ENCODE results near the gene NEMP1.

The NEMP1 gene

DNA sequence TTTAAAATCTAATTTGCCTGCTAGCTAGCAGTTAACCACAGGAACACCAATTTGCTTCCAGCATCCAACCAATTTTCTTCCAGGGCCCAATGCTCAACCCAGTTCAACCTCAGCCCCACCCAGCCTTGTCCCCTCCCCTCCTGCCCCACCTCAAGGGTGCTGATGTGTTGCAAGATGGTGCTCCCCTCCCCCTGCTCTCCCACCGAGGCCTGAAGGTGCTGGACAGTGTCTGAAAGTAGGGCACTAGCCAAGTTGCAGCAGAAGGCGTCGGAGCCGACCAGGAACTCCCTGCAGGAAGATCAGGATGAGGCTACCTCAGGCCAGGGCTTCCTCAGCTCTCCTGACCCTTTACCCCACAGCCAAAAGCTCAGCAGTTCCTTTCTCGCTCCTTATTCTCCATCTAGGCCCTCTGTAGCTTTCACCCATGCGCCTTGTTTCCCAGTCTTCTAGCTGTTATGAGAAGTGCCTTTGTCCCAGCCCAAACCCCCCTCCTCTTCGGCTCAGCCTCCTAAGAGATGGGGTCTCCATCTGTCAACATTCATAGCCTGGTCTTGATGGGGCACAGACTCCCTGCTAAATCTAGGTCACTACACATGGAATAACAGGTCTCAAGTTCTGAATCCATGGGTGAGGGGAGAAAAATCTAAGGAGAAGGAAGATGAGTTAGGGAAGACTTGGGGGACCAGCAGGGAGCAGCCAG is 29.0 kb upstream of the NEMP1 start:
- no peak for DNase-seq

DNA sequence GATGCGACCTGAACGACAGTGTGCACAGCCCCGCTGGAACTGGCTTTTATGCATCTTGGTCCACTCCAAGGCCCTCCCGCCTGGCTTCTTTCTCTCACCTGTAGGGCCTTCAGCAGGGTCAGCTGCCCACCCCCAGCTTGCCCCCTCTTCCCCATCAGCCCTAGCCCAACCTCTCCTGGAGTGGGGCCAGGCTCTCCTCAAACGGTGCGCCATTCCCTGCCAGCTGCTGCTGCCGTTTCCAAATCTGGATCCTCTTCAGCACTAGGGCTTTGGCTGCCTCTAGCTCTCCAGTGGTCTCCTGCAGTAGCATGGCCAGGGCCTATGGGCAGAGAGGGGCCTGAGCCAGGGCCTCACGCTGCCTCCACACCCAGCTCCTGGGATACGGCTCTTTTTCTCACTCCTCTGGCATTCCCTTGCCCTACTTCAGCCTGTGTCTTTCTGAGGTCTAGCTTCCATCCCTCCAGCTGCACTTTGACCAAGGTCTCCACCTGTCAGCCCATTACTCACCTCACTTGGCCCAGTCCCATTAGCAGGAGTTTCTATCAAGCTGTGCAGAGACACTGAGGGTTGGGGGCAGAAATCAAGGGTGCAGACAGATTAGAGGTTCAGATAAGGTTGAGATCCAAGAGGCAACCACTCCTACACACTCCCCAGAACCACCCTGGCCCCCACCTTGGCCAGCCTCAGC is 27.6 kb upstream of the NEMP1 start:
- no peak for DNase-seq

DNA sequence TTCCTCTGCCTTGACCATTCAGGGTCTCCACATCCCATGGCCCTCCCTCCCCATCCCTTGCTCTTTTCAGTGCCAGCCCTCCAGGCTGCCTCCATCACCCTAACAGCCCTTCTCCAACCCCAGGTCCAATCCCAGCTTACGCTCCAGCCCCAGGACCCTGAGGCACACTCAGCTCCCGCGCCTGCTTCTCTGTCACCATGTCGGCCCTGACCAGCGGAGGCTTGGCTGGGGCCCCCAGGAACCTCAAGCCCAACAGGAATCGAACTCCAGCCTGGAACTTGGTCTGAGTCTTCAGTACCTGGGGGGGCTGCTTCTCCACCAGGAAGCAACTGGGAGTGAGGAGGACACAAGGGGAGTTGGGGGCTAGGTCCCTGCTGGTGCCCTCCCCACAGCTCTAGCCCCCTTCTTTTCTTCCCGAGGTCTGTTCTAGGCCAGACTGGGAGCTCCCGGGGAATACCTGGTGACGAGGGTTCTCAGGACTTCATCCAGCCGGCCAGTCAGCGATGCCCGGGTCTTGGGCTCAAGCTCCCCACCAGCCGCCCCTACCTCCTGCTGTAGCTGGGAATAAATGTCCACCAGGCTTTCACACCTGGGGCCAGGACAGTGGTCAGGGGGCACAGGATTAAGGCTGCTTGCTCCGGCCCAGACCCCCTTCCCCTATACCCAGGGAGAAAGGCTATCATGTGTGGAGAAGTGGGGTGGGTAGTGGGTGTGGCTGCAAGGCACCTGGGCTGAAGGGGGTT is 26.6 kb upstream of the NEMP1 start:
- no peak for DNase-seq

DNA sequence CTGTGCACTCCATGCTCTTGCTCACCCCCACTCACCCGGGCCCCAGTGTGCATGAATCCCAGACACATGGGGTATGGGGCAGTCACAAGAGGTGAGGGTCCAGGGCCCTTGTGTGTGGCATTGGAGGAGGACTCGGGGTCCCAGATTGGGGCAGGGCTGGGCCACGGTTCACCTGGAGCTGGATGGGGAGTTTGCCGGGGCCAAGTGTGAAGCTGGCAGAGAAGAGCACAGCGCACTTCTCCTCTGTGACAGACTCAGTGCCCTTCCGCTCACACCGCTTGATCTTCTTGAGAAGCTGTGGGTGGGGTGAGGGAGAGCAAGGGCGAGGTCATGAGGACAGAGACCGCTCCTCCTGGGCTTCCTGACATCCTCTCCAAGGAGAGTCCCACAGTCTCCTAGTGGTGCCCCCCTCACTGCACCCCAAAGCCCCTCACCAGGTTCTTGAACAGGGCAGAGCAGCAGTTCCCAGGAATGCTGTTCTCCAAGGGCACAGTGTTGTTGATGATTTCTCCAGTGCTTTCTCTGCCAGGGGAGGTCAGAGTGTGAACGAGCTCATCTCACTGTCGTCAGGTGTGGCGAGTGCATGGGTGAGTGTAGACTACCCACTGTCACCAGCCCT is 25.8 kb upstream of the NEMP1 start:
- no peak for DNase-seq

DNA sequence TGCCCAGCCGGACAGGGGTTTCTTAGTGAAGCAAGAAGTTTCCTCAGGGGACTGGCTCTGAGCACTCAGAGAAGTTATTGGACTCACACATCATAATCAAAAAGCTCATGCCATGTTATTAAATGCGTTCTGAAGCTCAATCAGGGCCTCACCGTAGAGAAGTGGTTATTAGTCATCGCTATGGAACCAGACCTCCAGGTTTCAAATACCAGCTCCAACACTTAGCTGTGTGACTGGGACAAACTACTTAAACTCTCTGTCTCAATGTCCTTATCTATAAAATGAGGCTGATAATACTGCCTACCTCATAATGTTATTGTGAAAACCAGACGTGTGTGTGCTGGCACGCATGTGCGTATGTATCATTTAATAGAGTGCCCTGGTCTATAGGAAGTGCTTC is 25.3 kb upstream of the NEMP1 start:
- no peak for DNase-seq

DNA sequence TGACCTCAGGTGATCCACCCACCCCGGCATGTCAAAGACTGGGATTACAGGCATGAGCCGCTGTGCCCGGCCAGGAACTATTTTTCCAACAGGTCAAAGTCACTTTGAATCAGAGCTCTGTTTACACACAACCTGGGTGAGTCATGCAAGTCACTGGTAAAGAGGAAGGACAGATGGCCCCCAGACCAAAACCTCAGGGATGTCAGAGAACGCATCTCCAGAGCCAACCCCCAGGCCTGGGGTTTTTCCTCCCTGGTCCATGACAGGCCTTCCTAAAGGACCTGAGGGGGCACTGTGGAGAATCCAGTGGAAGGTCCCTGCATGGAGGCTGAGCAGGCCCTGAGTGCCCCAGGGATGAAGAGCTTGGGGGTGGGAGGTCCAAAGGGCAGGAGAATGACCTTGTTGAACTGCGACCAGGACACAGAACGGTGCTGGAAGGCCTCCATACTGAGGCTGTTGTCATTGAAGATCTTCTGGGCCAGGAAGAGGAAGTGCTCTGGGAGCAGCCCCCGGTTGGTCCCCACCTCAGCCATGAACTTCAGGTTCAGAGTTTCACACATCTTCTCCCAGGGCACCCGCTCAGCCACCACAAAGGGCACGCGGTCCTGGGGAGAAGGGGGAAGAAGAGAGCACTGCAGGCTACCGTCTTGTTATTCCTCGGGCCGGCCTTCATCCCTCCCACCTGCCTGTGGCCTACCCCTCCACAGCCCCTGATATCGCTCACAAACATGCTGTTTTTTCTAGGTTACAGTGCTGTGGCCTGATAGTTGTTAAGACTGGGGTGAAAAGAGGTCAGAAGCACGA is 23.5 kb upstream of the NEMP1 start:
- peak; percentile 85 for DNase-seq

DNA sequence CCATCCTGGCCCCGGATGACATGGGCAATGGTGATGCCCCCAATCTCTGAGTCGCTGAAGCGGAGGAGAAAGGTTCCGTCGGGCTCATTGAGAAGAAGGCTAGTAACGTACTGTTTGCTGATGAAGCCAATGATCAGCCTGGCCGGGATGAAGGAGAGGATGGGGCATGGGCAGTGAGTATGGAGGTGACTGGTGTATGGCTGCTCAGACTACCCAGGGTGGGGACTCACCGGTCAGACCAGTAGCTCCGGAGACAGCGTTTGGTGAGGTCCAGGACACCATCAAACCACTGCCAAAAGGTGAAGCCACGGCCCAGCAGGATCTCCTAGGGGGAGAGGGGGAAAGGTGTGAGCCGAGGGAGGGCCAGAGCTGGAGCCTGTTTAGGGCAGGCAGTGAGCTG is 21.2 kb upstream of the NEMP1 start:
- no peak for DNase-seq

DNA sequence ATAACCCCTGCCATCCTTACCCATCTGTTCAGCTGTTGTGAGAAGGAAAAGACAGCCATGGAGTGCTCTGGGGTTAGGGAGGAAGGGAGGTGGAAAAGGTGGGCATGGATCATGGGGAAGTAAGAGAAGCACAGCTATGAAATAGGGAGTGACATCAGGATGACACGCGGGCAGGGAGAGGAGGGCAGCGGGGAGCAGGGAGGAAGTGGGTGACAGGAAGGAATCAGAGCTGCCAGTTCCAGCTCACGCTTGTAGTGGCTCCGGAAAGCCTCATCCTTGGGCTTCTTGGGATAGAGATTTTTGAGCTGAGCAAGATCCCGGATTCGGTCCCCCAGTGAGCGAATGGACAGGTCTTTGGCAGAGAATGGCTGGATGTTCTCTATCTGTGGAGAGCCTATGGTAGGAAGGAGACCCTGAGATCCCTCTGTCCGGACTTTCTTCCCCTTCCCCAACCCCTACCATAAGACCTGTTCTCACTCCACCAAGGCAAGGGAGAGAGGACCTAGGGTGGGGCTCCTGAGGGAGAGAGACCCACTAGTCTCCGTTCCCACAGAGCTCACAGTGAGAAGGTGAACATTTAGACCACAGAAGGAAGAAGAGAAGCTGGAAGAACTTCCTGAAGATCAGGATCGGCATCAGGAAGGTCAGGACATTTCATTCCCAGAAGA is 20.6 kb upstream of the NEMP1 start:
- DNase-seq, result no peak

DNA sequence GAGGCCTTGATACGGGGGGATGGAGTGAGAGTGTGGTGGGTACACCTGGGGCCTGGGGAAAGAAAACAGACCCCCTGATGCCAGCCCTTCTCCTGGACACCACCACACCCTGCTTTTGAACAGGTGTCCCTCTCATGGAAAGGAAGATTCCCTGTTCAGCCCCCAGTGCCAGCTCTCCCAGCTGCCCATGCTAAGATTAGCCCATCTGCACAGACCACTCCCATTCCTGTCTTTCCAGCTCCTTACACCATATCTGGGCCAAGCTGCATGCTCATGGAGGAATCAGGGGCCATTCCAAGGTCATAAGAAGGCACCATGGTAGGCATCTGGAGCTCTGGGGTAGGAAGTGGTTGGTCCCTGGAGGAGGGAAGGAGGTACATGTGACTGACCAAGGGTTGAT is 20.0 kb upstream of the NEMP1 start:
- no peak for DNase-seq

DNA sequence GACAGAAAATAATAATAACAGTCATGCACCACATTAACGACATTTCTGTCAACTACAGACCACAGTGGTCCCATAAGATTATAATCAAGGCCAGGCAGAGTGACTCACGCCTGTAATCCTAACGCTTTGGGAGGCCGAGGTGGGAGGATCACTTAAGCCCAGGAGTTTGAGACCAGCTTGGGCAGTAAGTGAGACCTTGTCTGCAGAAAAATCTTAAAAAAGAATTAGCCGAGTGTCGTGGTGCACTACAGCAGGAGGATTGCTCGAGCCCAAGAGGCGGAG is 18.9 kb upstream of the NEMP1 start:
- peak; percentile 70 for DNase-seq

DNA sequence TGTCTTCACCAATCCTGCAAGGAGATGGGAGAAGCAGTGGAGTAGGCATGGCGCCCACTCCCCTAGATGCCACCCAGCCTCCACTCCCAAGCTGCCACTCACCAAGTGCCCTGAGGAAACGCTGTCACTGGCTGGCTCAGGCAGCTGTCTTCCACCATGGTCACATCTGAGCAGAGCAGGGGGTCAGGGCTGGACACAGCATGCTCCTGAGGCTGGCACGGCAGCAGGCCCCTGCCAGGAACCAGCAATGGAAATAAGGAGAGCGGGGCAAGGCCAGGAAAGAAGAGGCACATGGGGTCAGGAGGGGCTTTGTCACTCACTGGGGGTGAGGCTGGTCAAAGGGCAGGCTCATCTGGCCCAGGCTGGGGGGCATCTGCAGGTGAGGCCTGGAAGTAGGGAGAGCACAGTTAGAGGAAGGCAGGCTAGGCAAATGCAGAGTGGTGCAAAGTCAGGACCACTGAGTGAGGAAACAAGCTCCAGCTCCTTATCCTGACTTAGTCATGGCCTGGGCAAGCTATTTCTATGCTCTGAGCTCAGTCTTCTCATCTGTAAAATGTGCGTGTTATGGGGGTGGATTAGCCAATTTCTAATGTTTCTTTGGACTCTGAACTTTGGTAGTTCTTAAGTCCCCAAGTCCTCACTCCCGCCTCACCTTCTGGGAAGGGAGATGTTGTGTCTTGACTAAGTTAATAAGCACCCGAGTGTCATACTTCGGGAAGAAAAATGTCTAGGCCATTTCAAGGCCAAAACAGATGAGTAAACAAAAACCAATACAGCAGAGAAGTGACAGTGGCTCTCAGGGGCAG is 18.4 kb upstream of the NEMP1 start:
- DNase-seq, result no peak

DNA sequence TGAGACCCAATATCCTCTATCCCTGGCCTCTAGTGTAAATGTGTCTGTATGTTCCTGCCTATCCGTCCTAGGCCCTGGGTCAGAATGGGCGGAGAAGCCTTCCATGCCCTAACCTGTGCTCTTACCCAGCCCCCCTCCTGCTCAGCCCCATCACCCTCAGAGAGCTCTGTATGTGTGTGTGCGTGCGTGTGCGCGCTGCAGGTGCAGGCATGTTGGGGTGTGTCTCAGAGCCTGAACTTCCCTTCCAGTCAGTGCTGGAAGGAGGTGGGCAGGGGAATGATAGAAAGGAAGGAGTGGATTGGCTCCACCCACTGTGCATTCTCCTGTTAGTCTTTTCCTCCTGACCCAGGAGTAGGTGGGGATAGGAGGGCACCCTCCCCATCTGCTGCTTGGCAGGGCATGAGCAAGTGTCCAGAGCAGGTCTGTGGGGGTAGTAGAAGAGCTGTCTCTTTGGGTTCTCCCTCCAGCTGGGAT is 17.5 kb upstream of the NEMP1 start:
- no peak for DNase-seq

DNA sequence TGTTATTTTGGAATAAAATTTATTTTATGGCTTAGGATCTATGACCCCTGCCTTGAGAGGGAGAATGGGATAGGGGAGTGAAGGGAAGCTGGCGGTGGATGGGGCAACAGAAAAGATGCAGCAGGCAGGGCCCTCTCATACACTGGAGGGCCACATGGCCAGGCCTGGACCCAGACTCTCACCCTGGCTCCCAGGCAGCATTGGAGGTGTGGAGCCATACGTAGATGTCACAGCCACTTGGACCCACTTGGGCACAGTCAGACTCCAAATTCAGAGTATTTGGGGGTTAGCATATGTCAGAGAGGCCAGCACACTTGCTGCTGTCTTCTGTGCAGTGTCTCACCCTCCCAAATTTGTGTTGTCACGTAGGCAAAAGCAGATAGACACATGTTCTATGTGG is 16.8 kb upstream of the NEMP1 start:
- no peak for DNase-seq

DNA sequence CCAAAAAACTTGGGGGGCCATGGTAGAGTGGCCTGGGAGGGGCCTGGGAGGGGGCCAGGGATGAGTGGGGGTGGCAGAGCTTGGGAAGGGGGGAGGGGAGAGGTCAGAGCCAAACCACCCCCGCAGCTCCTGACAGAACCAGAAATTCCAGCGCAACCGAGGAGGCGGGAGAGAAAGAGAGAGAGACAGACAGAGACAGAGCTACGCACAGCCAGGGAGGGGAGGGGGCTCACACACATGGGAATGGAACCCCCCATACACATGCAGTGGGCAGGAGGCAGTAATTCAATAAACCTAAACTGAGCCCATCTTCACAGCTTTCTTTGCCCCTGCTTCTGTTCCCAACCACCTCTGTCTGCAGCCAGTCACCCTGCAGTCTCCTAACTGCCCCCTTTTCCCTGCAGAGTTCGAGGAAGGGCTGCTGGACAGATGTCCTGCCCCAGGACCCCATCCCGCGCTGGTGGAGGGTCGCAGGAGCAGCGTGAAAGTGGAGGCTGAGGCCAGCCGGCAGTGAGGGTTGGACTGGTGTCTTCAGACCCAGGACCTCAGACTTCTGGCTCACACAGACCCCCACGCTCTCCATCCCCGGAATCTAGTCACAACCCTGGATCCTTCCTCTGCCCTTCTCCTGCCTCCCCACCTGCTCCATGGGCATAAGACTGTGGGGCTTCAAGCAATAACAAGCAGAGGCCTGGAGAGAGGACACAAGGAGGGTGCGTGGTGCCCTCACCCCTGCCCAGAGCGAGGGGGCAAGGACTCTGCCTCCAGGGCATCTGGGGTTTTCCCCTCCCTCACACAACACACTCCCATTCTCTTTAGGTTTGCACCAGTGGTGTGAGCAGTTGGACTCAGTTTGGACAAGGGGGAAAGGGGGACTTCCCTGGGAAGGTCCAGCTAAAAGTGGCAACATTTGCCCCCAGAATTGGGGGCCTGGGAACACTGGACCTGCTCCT is 15.9 kb upstream of the NEMP1 start:
- no peak for DNase-seq

DNA sequence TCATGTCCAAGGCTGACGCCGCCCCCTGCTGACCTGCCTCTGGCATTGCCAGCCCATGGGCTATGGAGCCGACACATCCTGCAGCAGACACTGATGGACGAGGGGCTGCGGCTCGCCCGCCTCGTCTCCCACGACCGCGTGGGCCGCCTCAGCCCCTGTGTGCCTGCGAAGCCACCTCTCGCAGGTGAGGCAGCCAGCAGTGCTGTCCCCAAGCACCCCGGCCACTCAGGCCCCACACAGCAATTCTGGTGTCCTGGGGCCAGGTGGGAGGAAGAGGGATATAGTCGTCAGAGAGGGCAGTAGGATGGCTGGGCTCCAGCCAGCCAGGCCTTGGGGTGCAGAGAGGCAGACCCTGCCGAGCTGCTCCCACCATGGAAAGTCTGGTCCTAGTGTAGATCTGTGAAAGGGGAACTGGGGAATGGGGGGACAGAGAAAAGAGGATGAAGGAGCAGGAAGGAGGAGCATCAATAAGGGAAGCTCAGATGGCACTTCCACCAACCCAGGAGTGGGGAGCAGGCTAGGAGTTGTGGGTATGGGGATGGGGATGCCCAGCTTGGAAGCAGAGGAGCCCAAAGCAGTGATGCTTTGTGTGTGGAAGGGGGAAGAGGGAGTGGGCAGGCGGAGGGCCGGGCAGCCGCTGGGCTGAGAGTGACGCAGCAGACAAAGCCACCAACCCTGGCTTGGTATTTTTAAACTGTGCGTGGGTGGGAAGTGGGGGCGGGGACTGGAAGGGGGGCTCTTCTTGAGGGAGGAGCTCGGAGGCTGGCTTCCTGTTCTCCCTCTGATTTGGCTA is 15.0 kb upstream of the NEMP1 start:
- peak; percentile 65 for DNase-seq

DNA sequence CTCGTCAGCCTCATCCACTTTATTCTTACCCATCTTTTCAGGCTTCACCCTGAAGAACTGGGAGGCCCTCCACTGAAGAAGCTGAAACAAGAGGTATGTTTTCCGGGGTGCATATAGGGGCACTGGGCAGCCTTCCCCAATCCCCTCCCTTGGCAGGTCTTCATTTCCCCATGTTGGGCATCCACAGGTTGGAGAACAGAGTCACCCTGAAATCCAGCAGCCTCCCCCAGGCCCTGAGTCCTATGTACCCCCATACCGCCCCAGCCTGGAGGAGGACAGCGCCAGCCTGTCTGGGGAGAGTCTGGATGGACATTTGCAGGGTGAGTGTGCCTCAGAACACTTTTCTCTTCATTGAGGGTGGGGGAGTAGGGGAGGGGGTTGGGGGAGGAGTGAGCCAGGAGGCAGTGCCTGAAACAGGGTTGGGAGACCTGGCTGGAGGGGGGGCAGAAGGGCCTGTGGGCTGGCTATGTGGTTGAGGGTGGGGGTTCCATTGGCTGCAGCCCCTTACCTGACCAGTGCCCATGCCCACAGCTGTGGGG is 14.4 kb upstream of the NEMP1 start:
- no peak for DNase-seq

DNA sequence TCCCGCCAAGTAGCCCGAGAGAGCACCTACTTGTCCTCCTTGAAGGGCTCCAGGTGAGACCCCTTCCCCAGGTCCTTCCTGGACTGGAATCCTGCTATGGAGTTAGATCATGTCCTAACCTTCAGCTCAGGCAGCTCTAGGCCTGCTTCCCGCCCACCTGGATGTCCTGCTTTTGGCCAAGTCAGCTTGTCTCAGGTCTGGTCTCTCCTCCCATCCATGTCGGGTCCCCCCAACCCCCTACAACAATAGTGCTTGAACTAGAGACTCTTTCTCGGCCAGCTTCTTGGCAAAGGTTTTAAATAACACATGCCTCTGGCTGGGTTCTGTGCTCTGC is 13.9 kb upstream of the NEMP1 start:
- DNase-seq, result no peak

DNA sequence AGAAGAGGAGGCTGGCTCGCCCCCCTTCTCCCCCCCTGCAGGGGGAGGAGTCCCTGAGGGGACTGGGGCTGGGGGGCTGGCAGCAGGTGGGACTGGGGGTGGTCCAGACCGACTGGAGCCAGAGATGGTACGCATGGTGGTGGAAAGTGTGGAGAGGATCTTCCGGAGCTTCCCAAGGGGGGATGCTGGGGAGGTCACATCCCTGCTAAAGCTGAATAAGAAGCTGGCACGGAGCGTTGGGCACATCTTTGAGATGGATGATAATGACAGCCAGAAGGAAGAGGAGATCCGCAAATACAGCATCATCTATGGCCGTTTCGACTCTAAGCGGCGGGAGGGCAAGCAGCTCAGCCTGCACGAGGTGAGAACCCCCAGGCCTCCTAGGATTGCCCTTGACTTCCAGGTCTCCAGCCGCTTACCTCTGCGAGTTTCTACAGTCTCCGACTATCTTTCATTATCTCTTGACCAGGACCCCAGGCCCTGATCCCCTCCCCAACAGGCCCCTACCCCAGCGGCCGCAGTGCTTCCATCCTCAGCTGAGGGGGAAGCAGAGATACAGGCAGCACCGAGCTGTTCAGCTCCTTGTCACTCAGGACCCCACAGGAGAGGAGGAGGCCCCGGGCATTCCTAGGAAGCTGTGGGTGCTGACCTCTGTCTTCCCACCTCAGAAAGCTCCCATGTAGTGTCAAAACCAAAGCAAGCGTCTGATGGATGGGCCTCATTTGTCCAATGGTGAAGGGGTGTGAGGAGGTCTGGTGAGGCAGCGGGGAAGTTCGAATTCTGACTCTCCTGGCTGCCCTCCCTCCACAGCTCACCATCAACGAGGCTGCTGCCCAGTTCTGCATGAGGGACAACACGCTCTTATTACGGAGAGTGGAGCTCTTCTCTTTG is 13.3 kb upstream of the NEMP1 start:
- DNase-seq, result no peak

Measured in OCI-M1 (cell line).